Adrenal gland (tissue), 5 donors: ENCODE data around the gene NR2E1.

Experiments
- POLR2A ChIP-seq, 2 donors: fragments of 450-650 bp; IDR thresholded peaks; one replicate each; pipeline ENCODE4 v1.6.1; 2017; ENCODE audit warnings: antibody characterized with exemption in 2 of 2, mild to moderate bottlenecking in 2 of 2, moderate library complexity in 1 of 2
- TF ChIP-seq, protein P1 (sequence below), 6 experiments: fragments of 450-650 bp in 4 of 6; fragments of 200-600 bp in 2 of 6; sonication (generic) in 1 of 6; IDR thresholded peaks; 1 replicate in 5 of 6; 2 replicates in 1 of 6; pipeline versions ENCODE4 v1.5.1 to v1.8.0; 2016 to 2021; ENCODE audit warnings: antibody characterized with exemption in 6 of 6, mild to moderate bottlenecking in 2 of 6, moderate library complexity in 1 of 6
- donor health status: DM: no; HTN: no; CAD: no.

GRCh38 chr6:108118810-108119768 lies 46.7 kb upstream of the NR2E1 start:
- TF ChIP-seq, protein P1, sequence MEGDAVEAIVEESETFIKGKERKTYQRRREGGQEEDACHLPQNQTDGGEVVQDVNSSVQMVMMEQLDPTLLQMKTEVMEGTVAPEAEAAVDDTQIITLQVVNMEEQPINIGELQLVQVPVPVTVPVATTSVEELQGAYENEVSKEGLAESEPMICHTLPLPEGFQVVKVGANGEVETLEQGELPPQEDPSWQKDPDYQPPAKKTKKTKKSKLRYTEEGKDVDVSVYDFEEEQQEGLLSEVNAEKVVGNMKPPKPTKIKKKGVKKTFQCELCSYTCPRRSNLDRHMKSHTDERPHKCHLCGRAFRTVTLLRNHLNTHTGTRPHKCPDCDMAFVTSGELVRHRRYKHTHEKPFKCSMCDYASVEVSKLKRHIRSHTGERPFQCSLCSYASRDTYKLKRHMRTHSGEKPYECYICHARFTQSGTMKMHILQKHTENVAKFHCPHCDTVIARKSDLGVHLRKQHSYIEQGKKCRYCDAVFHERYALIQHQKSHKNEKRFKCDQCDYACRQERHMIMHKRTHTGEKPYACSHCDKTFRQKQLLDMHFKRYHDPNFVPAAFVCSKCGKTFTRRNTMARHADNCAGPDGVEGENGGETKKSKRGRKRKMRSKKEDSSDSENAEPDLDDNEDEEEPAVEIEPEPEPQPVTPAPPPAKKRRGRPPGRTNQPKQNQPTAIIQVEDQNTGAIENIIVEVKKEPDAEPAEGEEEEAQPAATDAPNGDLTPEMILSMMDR (IDR thresholded peaks at IDR 0.05): no peak
- TF ChIP-seq POLR2A (IDR thresholded peaks at IDR 0.05): no peak
